ENCODE measurements around the gene EXOC6B. TPM values are rescaled to one million over a fixed set of nuclear protein-coding genes. Genes with fewer than 3 reads are reported as not detected.

The EXOC6B gene
- total and polyA plus RNA-seq, 10 of the 15 experiments (the other 5 are each of a cell fraction or from before 2014, with no cell fraction given): 0.23 to 2.2 (median 1.2) TPM

- H3K36me3 ChIP-seq (ENCODE audit: control insufficient read depth in 2 of 2, insufficient read depth in 2 of 2, low read length in 1 of 2): no peaks in the 10 kb centered on the region
- H3K4me2 ChIP-seq (ENCODE audit: control insufficient read depth, insufficient read depth): no peak overlapping the region
- H3K79me2 ChIP-seq (ENCODE audit: control insufficient read depth, insufficient read depth, low read length): no peaks in the 10 kb centered on the region
- no peak overlapping the region for H3K27ac ChIP-seq (ENCODE audit: control insufficient read depth, insufficient read depth)
- no peaks in the 10 kb centered on the region for H3K9me3 ChIP-seq (replicated peaks; ENCODE audit: control insufficient read depth, insufficient read depth, low read length)
- no peaks in the 10 kb centered on the region for H4K20me1 ChIP-seq (ENCODE audit: control insufficient read depth, insufficient read depth)
- in situ Hi-C loops (cut with MboI): no loop called here
- no peaks in the 10 kb centered on the region for H3K27me3 ChIP-seq (replicated peaks in 1 of 2; ENCODE audit: control insufficient read depth in 2 of 2, insufficient read depth in 2 of 2, low read length in 1 of 2)
- no peaks in the 10 kb centered on the region for H3K4me1 ChIP-seq (ENCODE audit: control insufficient read depth, insufficient read depth, low read length)
- ChIA-PET SMC1A (ENCODE audit: uncharacterized antibody, unreplicated experiment) (no interaction called here), CTCF (interaction anchor here (1.2 kb wide), 1 partner anchor 653 kb away, joined by 4 read pairs; no protein-coding TSS in a partner anchor), RAD21 (ENCODE audit: unreplicated experiment) (no interaction called here), POLR2A (no interaction called here)
- TF ChIP-seq, protein P1, sequence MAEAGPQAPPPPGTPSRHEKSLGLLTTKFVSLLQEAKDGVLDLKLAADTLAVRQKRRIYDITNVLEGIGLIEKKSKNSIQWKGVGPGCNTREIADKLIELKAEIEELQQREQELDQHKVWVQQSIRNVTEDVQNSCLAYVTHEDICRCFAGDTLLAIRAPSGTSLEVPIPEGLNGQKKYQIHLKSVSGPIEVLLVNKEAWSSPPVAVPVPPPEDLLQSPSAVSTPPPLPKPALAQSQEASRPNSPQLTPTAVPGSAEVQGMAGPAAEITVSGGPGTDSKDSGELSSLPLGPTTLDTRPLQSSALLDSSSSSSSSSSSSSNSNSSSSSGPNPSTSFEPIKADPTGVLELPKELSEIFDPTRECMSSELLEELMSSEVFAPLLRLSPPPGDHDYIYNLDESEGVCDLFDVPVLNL (IDR thresholded peaks at IDR 0.05; ENCODE audit: low read depth, low read length): no peak
- TF ChIP-seq DPF2 (IDR thresholded peaks at IDR 0.05): no peak
- TF ChIP-seq ASH2L (IDR thresholded peaks at IDR 0.05; ENCODE audit: borderline replicate concordance, low read depth): no peak
- TF ChIP-seq MTA3 (IDR thresholded peaks at IDR 0.05; ENCODE audit: borderline replicate concordance, low read length): no peak
- no peak for TF ChIP-seq MXI1 (IDR thresholded peaks at IDR 0.05; ENCODE audit: low read depth, low read length)
- TF ChIP-seq HDAC6 (IDR thresholded peaks at IDR 0.05; ENCODE audit: unreplicated experiment): no peak
- ATAC-seq (no peak), DNase-seq (ENCODE audit: low read depth, low spot score) (no peak), FAIRE-seq (no peak)
- H3K9ac ChIP-seq (ENCODE audit: control insufficient read depth, insufficient read depth, low read length): no peak overlapping the region
- no peak overlapping the region for H2AFZ ChIP-seq (ENCODE audit: control insufficient read depth, low read depth, low read length)
- intact Hi-C loops (cut with micrococcal nuclease; ENCODE audit: unreplicated experiment): loop anchor here (5.0 kb wide), 3 partner anchors 170 to 1045 kb away; no protein-coding TSS in a partner anchor
- no TSS peak for BruUV-seq (replicated peaks)
- no peak overlapping the region for H3K4me3 ChIP-seq
Observed at GRCh38 chr2:72576861-72577260, 249.0 kb downstream of the EXOC6B start.

DNA sequence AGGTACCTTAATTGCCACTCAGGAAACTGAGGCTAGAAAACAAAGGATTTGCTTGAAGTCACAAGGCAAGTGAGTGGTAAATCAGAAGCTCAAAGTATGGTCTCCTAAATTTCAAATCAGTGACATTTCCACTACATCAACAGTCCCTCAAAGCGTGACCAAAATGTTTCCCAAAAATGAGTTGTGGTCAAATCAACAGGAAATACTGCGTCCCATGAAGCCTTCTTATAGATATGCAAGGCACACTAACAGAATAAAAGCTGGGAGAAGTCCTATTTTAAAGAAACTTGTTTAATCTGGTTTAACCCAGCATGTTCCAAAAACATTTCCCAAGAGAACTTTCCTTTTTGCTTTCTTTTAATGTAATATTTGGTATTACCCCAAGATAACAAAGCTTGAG, 249.4 kb downstream of the EXOC6B start:
- SMC1A ChIA-PET (ENCODE audit: uncharacterized antibody, unreplicated experiment): no interaction called here
- Histone ChIP-seq H3K27me3 (replicated peaks in 1 of 2; ENCODE audit: control insufficient read depth in 2 of 2, insufficient read depth in 2 of 2, low read length in 1 of 2) (no peaks in the 10 kb centered on the region), H3K9me3 (replicated peaks; ENCODE audit: control insufficient read depth, insufficient read depth, low read length) (no peaks in the 10 kb centered on the region), H3K27ac (ENCODE audit: control insufficient read depth, insufficient read depth) (no peak overlapping the region), H2AFZ (ENCODE audit: control insufficient read depth, low read depth, low read length) (no peak overlapping the region), H3K9ac (ENCODE audit: control insufficient read depth, insufficient read depth, low read length) (no peak overlapping the region), H3K4me2 (ENCODE audit: control insufficient read depth, insufficient read depth) (no peak overlapping the region), H3K36me3 (ENCODE audit: control insufficient read depth in 2 of 2, insufficient read depth in 2 of 2, low read length in 1 of 2) (no peaks in the 10 kb centered on the region), H4K20me1 (ENCODE audit: control insufficient read depth, insufficient read depth) (no peaks in the 10 kb centered on the region), H3K79me2 (ENCODE audit: control insufficient read depth, insufficient read depth, low read length) (no peaks in the 10 kb centered on the region), H3K4me3 (no peak overlapping the region), H3K4me1 (ENCODE audit: control insufficient read depth, insufficient read depth, low read length) (no peaks in the 10 kb centered on the region)
- CTCF ChIA-PET: interaction anchor here (1.2 kb wide), 1 partner anchor 653 kb away, joined by 4 read pairs; no protein-coding TSS in a partner anchor
- intact Hi-C loops (cut with micrococcal nuclease; ENCODE audit: unreplicated experiment): loop anchor here (5.0 kb wide), 3 partner anchors 171 to 1044 kb away; no protein-coding TSS in a partner anchor
- RAD21 ChIA-PET (ENCODE audit: unreplicated experiment): no interaction called here
- in situ Hi-C loops (cut with MboI): no loop called here
- DNase-seq (ENCODE audit: low read depth, low spot score) (no peak), ATAC-seq (no peak), FAIRE-seq (no peak)
- POLR2A ChIA-PET: no interaction called here
- WGBS (ENCODE audit: insufficient coverage, insufficient replicate concordance, low lambda C conversion rate, missing lambda C conversion rate): 30% methylated on average over 2 of the region's 2 CpGs
- TF ChIP-seq RAD21 (IDR thresholded peaks at IDR 0.05; ENCODE audit: insufficient read depth, low read depth, low read length) (no peak), BCL11A (IDR thresholded peaks at IDR 0.05; ENCODE audit: low read depth, low read length) (no peak), SMARCA5 (IDR thresholded peaks at IDR 0.05) (no peak), CHD2 (IDR thresholded peaks at IDR 0.05; ENCODE audit: borderline replicate concordance, low read depth, low read length) (no peak), ZNF622 (IDR thresholded peaks at IDR 0.05) (no peak)
- no TSS peak for BruUV-seq (replicated peaks)

Data from GM12878 (cell line).